H54 (cell line): ENCODE measurements around the gene EVA1B.
A peak's percentile ranks its signal among the peaks of the same experiment; 100 is the strongest.

Experiments used
- DNase-seq: peaks from one replicate; pipeline ENCODE4 v3.0.0; 2011; ENCODE audit warnings: low spot score, mixed read lengths; ENCODE audit not compliant: insufficient read length
- FAIRE-seq: peaks from 3 replicates; lab custom pipeline; 2011; peaks lifted over from hg19 to GRCh38; lab: Jason Lieb, UNC
- POLR2A ChIP-seq: IDR thresholded peaks from 2 replicates; pipeline ENCODE4 v1.6.1; 2011; ENCODE audit warnings: low read depth, mild to moderate bottlenecking, low read length

Gene EVA1B, protein sequence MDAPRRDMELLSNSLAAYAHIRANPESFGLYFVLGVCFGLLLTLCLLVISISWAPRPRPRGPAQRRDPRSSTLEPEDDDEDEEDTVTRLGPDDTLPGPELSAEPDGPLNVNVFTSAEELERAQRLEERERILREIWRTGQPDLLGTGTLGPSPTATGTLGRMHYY

DNA sequence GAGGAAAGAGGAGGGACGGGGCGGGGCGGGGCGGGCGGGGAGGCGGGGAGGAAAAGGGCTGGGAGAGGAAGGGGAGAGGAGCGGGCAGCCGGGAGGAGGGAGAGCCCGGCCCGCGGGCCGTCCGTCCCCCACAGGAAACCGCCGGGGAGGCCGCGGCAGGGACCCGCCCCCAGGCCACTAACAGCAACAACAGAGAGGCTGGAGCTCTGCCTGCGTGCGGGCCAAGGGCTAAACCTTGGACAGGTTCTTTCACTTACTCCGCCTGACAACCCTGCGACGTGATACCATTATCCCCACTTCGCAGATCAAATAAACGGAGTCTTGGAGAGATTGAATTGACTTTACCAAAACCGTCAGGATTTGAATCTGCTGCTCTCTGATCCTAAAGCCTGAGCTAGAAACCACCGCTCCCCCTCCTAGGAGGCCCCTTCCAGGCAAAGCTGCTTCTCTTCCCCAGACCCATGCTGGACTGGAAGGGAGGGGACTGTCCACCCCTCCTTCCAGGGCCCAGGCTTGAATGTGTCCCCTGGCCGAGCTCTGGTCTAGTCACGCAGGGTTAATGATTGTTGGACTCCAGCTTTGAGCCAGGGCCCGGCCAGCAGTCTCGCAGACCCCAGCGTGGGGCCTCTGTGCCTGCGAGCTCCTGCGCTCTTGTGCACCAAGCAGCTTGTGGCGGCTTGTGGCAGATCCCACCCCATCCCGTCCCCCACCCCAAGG is at the start of gene EVA1B:
TSS of gene EVA1B (minus strand) at position 10 of the 717 bp plus-strand sequence. CDS start 608 bp downstream, outside the sequence.
- FAIRE-seq (no peak), DNase-seq (no peak)
- TF ChIP-seq POLR2A: no peak

DNA sequence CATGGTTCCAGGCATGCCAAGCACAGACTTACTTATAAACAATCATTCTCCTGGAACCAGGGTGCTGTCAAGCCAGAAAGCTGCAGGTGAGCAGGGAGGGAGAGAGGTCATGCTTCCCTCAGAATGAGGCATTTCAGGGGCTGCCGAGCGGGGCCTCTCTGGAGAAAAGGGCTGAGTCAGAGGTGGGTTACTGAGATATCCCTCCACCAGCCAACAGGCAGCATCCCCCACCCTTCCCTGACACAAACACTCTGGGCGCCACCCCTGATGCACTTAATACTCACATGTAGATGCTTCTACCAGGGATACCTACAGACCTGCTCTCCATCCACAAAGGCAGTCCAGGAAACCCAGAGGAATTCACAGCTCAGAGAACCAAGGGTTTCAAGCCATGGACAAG is 49.2 kb upstream of the EVA1B start:
- no peak for TF ChIP-seq POLR2A
- DNase-seq: no peak
- no peak for FAIRE-seq

GRCh38 chr1:36369061-36369861 is 45.8 kb upstream of the EVA1B start:
- DNase-seq (peak; percentile 54), FAIRE-seq (no peak)
- TF ChIP-seq POLR2A: no peak

DNA sequence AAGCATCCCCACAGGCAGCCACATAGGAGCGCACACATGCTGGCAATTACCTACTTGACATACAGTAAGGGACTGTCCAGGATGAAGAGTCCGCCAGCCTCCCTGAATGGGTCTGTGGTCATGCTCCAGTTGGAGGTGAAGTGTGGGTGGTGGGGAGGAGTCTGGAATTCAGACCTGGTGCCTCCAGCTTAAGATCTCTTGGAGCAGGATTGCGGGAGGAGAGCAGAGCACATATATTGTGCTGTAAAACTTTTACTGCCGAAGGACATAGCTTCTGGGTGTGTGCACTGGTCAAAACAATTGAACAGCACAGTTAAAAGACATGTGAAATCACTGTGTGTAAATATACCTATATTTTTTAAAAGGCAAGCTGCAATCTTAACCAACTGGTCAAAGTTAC is 44.4 kb upstream of the EVA1B start:
- no peak for TF ChIP-seq POLR2A
- no peak for FAIRE-seq
- no peak for DNase-seq

- FAIRE-seq (no peak), DNase-seq (no peak)
- TF ChIP-seq POLR2A: no peak
Measured at GRCh38 chr1:36367066-36367465, 43.6 kb upstream of the EVA1B start.

DNA sequence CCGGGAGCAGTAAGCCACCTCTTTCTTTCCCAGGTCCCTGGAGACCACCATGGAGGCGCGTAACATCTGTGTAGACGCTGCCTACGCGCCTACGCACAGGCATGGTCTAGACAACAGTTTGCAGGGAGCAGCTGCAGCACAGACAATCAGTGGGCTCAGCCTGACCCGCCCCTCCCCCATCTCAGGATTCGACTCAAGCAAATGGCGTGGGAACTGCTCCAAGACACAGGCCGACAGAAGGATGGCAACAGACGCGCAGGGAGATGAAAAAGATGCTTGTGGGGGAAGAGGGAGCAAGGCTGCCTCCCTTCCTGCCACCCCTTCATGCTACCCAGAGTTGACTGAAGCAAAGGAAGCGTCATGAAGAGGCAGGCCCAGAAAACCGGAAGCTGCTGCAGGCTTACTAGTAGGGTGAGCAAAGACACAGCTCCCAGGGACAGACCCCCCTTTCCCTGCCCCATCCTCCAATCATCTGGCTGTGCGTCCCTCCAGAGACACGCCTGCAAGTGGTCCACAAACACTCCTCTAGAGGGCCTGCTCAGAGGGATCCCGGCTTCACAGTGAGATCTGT is 42.7 kb upstream of the EVA1B start:
- FAIRE-seq: no peak
- TF ChIP-seq POLR2A: no peak
- DNase-seq: no peak

- FAIRE-seq (no peak), DNase-seq (no peak)
- TF ChIP-seq POLR2A: no peak
Measured at GRCh38 chr1:36365381-36365780, 41.9 kb upstream of the EVA1B start.

GRCh38 chr1:36359911-36360550 is 36.6 kb upstream of the EVA1B start:
- no peak for FAIRE-seq
- DNase-seq: no peak
- no peak for TF ChIP-seq POLR2A

DNA sequence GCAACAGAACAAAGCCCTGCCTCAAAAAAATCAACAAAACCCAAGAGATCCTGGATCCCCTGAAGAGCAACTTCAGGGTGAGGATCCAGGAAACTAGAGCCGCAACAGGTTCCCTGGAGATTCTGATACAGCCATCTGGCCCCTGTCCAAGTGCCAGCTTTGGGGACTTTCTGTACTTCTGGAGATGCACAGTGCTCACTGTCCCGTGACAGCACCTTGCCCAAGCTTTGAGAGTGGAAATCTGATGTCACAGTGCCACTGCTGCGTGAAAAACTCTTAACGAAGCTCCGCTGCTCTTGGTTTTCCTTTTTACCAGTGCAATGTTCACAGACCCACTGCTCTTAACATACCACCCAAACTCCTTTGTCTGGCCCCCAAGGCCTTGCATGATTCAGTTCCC is 35.9 kb upstream of the EVA1B start:
- TF ChIP-seq POLR2A: no peak
- DNase-seq (no peak), FAIRE-seq (no peak)

DNA sequence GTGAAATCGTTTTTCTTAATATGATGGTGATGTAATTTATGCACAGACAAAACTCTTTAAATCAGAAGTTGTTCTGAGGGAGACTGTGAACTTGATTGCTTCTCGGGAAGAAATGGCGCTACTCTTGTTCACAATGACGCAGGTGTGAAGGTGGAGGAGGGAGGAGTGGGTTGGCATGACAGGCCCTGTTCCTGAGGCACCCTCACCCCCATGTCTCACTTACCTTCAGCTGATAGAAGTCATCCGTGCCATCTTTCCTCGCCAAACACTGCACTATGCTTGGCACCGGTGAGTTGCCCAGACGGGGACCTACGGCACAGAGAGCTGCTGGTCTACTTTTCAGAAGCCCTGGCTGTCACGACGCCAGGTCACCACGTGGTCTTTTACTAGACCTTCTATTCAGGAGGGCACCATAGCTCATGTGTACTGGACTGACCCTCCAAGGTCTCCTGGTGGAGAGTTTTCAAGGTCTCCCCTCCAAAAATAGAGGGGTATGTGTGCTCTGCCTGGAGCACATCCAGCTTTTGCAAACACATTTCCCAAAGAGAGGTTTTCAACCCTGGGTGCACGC is 35.2 kb upstream of the EVA1B start:
- no peak for FAIRE-seq
- no peak for TF ChIP-seq POLR2A
- no peak for DNase-seq

- no peak for FAIRE-seq
- DNase-seq: no peak
- TF ChIP-seq POLR2A: no peak
Measured at GRCh38 chr1:36355811-36356210, 32.4 kb upstream of the EVA1B start.

DNA sequence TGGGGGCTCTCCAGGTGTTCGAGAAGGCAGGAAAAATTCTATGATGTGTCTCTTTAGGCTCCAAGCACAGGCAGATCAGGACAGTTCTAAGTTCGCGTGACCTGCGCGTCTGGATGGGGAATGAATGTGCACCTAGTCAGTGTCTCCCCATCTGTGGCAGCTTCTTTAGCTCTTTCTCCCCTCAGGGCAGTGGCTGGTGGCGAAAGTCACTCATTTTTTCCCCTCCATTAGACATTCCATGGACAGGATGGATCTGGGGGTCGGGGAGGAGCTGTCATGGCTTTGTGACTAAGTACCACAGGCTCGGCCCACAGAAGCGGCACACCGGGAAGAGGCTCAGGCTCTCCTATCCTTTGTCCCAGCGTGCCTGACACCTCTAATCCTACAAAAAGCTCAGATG is 31.0 kb upstream of the EVA1B start:
- FAIRE-seq: no peak
- no peak for DNase-seq
- TF ChIP-seq POLR2A: no peak
